ENCODE measurements around the gene ZNF814. TPM values are rescaled to one million over a fixed set of nuclear protein-coding genes. Genes with fewer than 3 reads are reported as not detected.

The ZNF814 gene
- polyA plus RNA-seq, 3 donors = 2.5 to 6.3 (median 3.8) TPM

GRCh38 chr19:57819475-57820148 is 69.2 kb downstream of the ZNF814 start:
- intact Hi-C loops (cut with micrococcal nuclease) = loop anchor here in 1 of 2 donors (1.0 to 5.0 kb wide), 2 partner anchors 31 to 72 kb away; partner anchors contain the start of gene ZNF776
- Mint-ChIP-seq H3K27me3 (ENCODE audit: low read depth in 3 of 3) (peaks cover 0 to 5% (median 0%) of the 10 kb centered on the region in 3 donors), H3K4me3 (peak overlapping the region; percentile 95 to 98), H3K27ac (peak overlapping the region; percentile 90 to 97 (median 95)), H3K9me3 (no peaks in the 10 kb centered on the region), H3K36me3 (peaks cover 13 to 17% of the 10 kb centered on the region in 2 donors), H3K4me1 (peaks cover 30% of the 10 kb centered on the region)
- DNase-seq = peak; percentile 84 to 88 (median 87)
- peak overlapping the region; percentile 86 for H3K9ac ChIP-seq (ENCODE audit: insufficient read depth, low read length, poor library complexity, severe bottlenecking)
- H3K4me1 ChIP-seq (ENCODE audit: control insufficient read depth in 1 of 2, insufficient read depth in 2 of 2, low read length in 2 of 2) = peaks cover 18 to 29% of the 10 kb centered on the region in 2 donors
- no peak for TF ChIP-seq CTCF (IDR thresholded peaks at IDR 0.05)
- under 1% methylated on average over 43 of the region's 44 CpGs for WGBS (ENCODE audit: insufficient coverage)
- no peaks in the 10 kb centered on the region for H4K20me1 ChIP-seq (ENCODE audit: insufficient read depth, low read length)
- H3K27me3 ChIP-seq (ENCODE audit: control insufficient read depth in 2 of 2, insufficient read depth in 2 of 2, low read length in 2 of 2) = no peaks in the 10 kb centered on the region
- H3K4me3 ChIP-seq (replicated peaks in 1 of 3; ENCODE audit: low read depth in 2 of 3, low read length in 3 of 3) = peak overlapping the region; percentile 65 to 96 (median 89)
- H3K79me2 ChIP-seq (ENCODE audit: insufficient read depth, low read length) = peaks cover 43% of the 10 kb centered on the region
- H3K9me3 ChIP-seq (replicated peaks in 1 of 2; ENCODE audit: control insufficient read depth in 1 of 2, insufficient read depth in 1 of 2, low read length in 2 of 2) = no peaks in the 10 kb centered on the region
- H2AFZ ChIP-seq (ENCODE audit: insufficient read depth, low read depth, low read length, poor library complexity, severe bottlenecking) = peak overlapping the region; percentile 98
- peak overlapping the region; percentile 67 to 85 for H3K27ac ChIP-seq (ENCODE audit: low read depth in 1 of 2, low read length in 2 of 2)
- peaks cover 0 to 2% of the 10 kb centered on the region in 2 donors for H3K36me3 ChIP-seq (replicated peaks in 1 of 2; ENCODE audit: control insufficient read depth in 1 of 2, insufficient read depth in 2 of 2, low read length in 2 of 2)
- peak overlapping the region; percentile 95 for H3K4me2 ChIP-seq (replicated peaks; ENCODE audit: extremely low read depth, low read length, poor library complexity, severe bottlenecking)

- no peak for TF ChIP-seq CTCF (IDR thresholded peaks at IDR 0.05)
- Mint-ChIP-seq H3K4me3 (no peak overlapping the region), H3K9me3 (no peaks in the 10 kb centered on the region), H3K36me3 (peaks cover 10 to 14% of the 10 kb centered on the region in 2 donors), H3K4me1 (peaks cover 40% of the 10 kb centered on the region), H3K27ac (no peak overlapping the region), H3K27me3 (ENCODE audit: low read depth in 3 of 3) (peaks cover 0 to 5% (median 0%) of the 10 kb centered on the region in 3 donors)
- no peak for DNase-seq
- no peak overlapping the region for H3K9ac ChIP-seq (ENCODE audit: insufficient read depth, low read length, poor library complexity, severe bottlenecking)
- no peaks in the 10 kb centered on the region for H3K27me3 ChIP-seq (ENCODE audit: control insufficient read depth in 2 of 2, insufficient read depth in 2 of 2, low read length in 2 of 2)
- no peaks in the 10 kb centered on the region for H3K9me3 ChIP-seq (replicated peaks in 1 of 2; ENCODE audit: control insufficient read depth in 1 of 2, insufficient read depth in 1 of 2, low read length in 2 of 2)
- 100% methylated on average over 7 of the region's 7 CpGs for WGBS (ENCODE audit: insufficient coverage)
- H3K4me2 ChIP-seq (replicated peaks; ENCODE audit: extremely low read depth, low read length, poor library complexity, severe bottlenecking) = no peak overlapping the region
- no peaks in the 10 kb centered on the region for H3K36me3 ChIP-seq (replicated peaks in 1 of 2; ENCODE audit: control insufficient read depth in 1 of 2, insufficient read depth in 2 of 2, low read length in 2 of 2)
- intact Hi-C loops (cut with micrococcal nuclease) = loop anchor here in 1 of 2 donors (5.0 kb wide), 1 partner anchor 71 kb away; the partner anchor contains the start of gene ZNF776
- H2AFZ ChIP-seq (ENCODE audit: insufficient read depth, low read depth, low read length, poor library complexity, severe bottlenecking) = peak overlapping the region; percentile 98
- H4K20me1 ChIP-seq (ENCODE audit: insufficient read depth, low read length) = no peaks in the 10 kb centered on the region
- H3K4me3 ChIP-seq (replicated peaks in 1 of 3; ENCODE audit: low read depth in 2 of 3, low read length in 3 of 3) = no peak overlapping the region
- H3K79me2 ChIP-seq (ENCODE audit: insufficient read depth, low read length) = peaks cover 44% of the 10 kb centered on the region
- peaks cover 29 to 41% of the 10 kb centered on the region in 2 donors for H3K4me1 ChIP-seq (ENCODE audit: control insufficient read depth in 1 of 2, insufficient read depth in 2 of 2, low read length in 2 of 2)
- H3K27ac ChIP-seq (ENCODE audit: low read depth in 1 of 2, low read length in 2 of 2) = no peak overlapping the region
These were observed 70.5 kb downstream of the ZNF814 start for GRCh38 chr19:57818378-57818777.
